Breast epithelium (tissue), 4 donors: ENCODE data around the gene JCAD. TPM values are rescaled to one million over a fixed set of nuclear protein-coding genes. Genes with fewer than 3 reads are reported as not detected.

ENCODE experiments used
- DNase-seq, 2 donors: peaks; one replicate each; pipeline ENCODE4 v3.0.0-alpha.2; 2019; ENCODE audit warnings: low spot score in 2 of 2
- H3K27ac ChIP-seq, 2 donors: fragments of 200-600 bp; sonication (generic) in 1 of 2; one replicate each; pipeline ENCODE4 v1.5.1; 2016 to 2019; ENCODE audit warnings: mild to moderate bottlenecking in 1 of 2
- H3K27me3 ChIP-seq, 2 donors: fragments of 200-600 bp; sonication (generic) in 1 of 2; one replicate each; pipeline versions ENCODE4 v1.5.1 to v1.6.0; 2017 to 2019; ENCODE audit warnings: control low read depth in 1 of 2, mild to moderate bottlenecking in 1 of 2
- H3K36me3 ChIP-seq: fragments of 200-600 bp; one replicate; pipeline ENCODE4 v1.5.1; 2019
- H3K4me1 ChIP-seq, 2 donors: fragments of 200-600 bp; sonication (generic); one replicate each; pipeline ENCODE4 v1.5.1; 2016 to 2019; ENCODE audit warnings: control low read depth in 1 of 2
- H3K4me3 ChIP-seq, 3 donors: fragments of 200-600 bp; sonication (generic); 1 replicate in 2 of 3; 2 replicates in 1 of 3; pipeline ENCODE4 v1.5.1; 2016 to 2019; ENCODE audit warnings: mild to moderate bottlenecking in 3 of 3, moderate library complexity in 2 of 3
- H3K9me3 ChIP-seq, 2 donors: fragments of 200-600 bp; sonication (generic) in 1 of 2; one replicate each; pipeline ENCODE4 v1.5.1; 2016 to 2019; ENCODE audit warnings: control low read depth in 1 of 2
- CTCF ChIP-seq, 3 donors: fragments of 450-650 bp; IDR thresholded peaks; one replicate each; pipeline ENCODE4 v1.5.1; 2016 to 2017; ENCODE audit warnings: antibody characterized with exemption in 3 of 3, mild to moderate bottlenecking in 3 of 3, moderate library complexity in 3 of 3
- POLR2A ChIP-seq: fragments of 450-650 bp; IDR thresholded peaks from one replicate; pipeline ENCODE4 v1.6.1; 2016; ENCODE audit warnings: antibody characterized with exemption, mild to moderate bottlenecking, moderate library complexity
- POLR2AphosphoS5 ChIP-seq, 3 donors: sonication (generic); formaldehyde crosslinking; IDR thresholded peaks; one replicate each; pipeline ENCODE4 v1.6.1; 2017; ENCODE audit warnings: antibody characterized with exemption in 3 of 3
- intact Hi-C: fragments of 100-400 bp; cut with DNase I; formaldehyde crosslinking; loops from one replicate; pipeline ENCODE4 v1.15.1; 2023; ENCODE audit warnings: low total_unique reads
- total RNA-seq, 3 donors: library from RNA; depleted of rRNA; stranded (reverse); fragments of >200 nt; gene quantifications; one replicate each; pipeline ENCODE4 v1.1.0, GENCODE V29; 2016

The JCAD gene
- total RNA-seq, 3 donors from 2014 or later: 11.1 to 69.3 (median 16.1) TPM

GRCh38 chr10:30022590-30022989, 36.8 kb downstream of the JCAD start:
- no peak for DNase-seq
- H3K27me3 ChIP-seq: no peaks in the 10 kb centered on the region
- no peak for TF ChIP-seq POLR2AphosphoS5 (IDR thresholded peaks at IDR 0.05)
- TF ChIP-seq POLR2A: no peak
- TF ChIP-seq CTCF (IDR thresholded peaks at IDR 0.05): no peak
- intact Hi-C loops: no loop called here
- H3K4me1 ChIP-seq: no peaks in the 10 kb centered on the region
- H3K4me3 ChIP-seq: no peak overlapping the region
- no peaks in the 10 kb centered on the region for H3K36me3 ChIP-seq
- H3K9me3 ChIP-seq: no peaks in the 10 kb centered on the region
- no peak overlapping the region for H3K27ac ChIP-seq

GRCh38 chr10:30019468-30019867, 39.9 kb downstream of the JCAD start:
- intact Hi-C loops: no loop called here
- no peaks in the 10 kb centered on the region for H3K27me3 ChIP-seq
- H3K27ac ChIP-seq: no peak overlapping the region

DNA sequence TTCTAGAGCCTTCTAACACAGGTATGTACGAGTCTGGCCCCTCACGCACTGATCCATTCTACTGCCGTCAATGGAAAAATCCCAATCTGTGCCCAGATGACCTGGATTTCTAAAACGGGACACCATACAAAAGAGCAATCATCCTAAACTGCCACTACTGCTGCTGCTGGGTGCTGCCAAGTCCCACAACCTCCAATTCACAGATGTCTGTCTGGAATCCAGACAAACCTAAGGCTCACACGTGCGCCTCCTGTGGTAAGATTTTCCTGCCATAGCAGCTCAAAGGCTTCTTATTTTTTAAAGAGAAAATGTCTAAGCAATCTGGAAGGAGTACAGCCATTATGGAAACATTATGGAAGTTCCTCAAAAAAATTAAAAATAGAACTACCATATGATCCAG, 40.9 kb downstream of the JCAD start:
- Histone ChIP-seq H3K36me3 (no peaks in the 10 kb centered on the region), H3K27ac (no peak overlapping the region), H3K9me3 (no peaks in the 10 kb centered on the region), H3K4me3 (no peak overlapping the region), H3K4me1 (no peaks in the 10 kb centered on the region), H3K27me3 (no peaks in the 10 kb centered on the region)
- TF ChIP-seq POLR2A (no peak), POLR2AphosphoS5 (IDR thresholded peaks at IDR 0.05) (no peak), CTCF (IDR thresholded peaks at IDR 0.05) (no peak)
- no peak for DNase-seq
- intact Hi-C loops: no loop called here

More at GRCh38 chr10:30019468-30019867, 39.9 kb downstream of the JCAD start:
- H3K36me3 ChIP-seq: no peaks in the 10 kb centered on the region
- no peak for DNase-seq
- no peak overlapping the region for H3K4me3 ChIP-seq
- H3K4me1 ChIP-seq: no peaks in the 10 kb centered on the region
- TF ChIP-seq POLR2AphosphoS5 (IDR thresholded peaks at IDR 0.05) (no peak), CTCF (IDR thresholded peaks at IDR 0.05) (no peak)
- H3K9me3 ChIP-seq: no peaks in the 10 kb centered on the region

- no peaks in the 10 kb centered on the region for H3K36me3 ChIP-seq
- no peak for TF ChIP-seq CTCF (IDR thresholded peaks at IDR 0.05)
- TF ChIP-seq POLR2AphosphoS5 (IDR thresholded peaks at IDR 0.05): no peak
- no peak for TF ChIP-seq POLR2A
- H3K4me1 ChIP-seq: no peaks in the 10 kb centered on the region
- no peaks in the 10 kb centered on the region for H3K27me3 ChIP-seq
- no peaks in the 10 kb centered on the region for H3K9me3 ChIP-seq
- H3K27ac ChIP-seq: no peak overlapping the region
- intact Hi-C loops: no loop called here
- DNase-seq: no peak
- no peak overlapping the region for H3K4me3 ChIP-seq
These were observed 41.4 kb downstream of the JCAD start for GRCh38 chr10:30017966-30018365.

DNA sequence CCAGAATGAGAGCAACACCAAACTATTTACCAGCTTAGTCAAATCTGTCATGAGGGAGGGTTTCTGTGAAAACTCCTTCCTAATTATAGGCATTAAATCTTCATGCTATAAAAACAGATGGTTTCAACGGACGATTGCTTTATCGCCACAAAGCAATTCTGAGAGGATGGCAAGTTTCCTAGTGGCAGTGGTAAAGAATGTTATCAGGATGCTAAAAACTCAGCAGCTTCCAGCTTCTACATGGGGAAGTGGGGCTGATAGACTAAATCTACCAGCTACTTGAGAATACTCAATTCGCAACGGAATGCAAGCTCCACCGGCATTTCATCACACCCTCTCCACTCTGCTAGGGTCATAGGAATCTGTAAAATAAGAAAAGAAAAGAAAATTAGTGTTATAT, 41.8 kb downstream of the JCAD start:
- intact Hi-C loops: no loop called here
- H3K27ac ChIP-seq: no peak overlapping the region

More for the DNA sequence above, 41.8 kb downstream of the JCAD start:
- DNase-seq: no peak
- Histone ChIP-seq H3K4me1 (no peaks in the 10 kb centered on the region), H3K4me3 (no peak overlapping the region), H3K9me3 (no peaks in the 10 kb centered on the region), H3K36me3 (no peaks in the 10 kb centered on the region), H3K27me3 (no peaks in the 10 kb centered on the region)
- TF ChIP-seq CTCF (IDR thresholded peaks at IDR 0.05) (no peak), POLR2A (no peak), POLR2AphosphoS5 (IDR thresholded peaks at IDR 0.05) (no peak)
